ENCODE results near the gene MDH1.
A peak's percentile ranks its signal among the peaks of the same experiment; 100 is the strongest.
"Not testable (repeated sequence)": the region's sequence is repeated elsewhere in the genome, so short reads cannot be mapped to it uniquely, and the experiment has no call there.

Gene MDH1

DNA sequence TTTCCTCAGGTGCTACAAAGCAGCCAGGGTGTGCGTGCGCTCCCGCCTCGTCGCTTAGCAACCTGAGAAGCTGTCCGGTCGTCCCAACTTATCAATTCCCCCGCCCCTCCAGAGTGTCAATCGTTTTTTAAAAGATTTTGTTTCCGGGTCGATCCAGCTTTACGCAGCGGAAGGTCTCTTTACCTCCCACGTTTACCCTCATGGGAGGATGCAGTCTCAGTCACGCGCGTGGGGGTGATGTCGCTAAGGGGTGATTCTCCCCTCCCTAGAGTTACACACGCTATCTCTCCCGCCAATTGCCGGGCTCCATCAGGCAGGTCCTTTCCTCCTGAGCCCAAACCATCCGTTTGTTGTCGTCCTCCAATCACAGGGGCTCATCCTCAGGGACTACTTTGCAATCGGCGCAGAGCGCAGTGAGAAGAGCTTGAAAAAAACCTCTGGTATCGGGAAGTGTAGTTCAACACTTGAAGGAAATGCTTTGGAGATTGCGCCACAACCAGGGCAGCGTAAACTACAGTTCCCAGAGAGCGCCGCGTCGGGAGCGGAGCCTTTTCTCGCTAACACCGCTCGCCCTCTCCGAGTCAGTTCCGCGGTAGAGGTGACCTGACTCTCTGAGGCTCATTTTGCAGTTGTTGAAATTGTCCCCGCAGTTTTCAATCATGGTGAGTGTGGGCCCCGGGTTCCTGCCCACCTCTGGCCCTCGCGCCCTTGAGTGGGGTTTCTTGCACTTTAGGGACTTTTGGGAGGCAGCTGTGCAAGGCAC is at the start of gene MDH1, which contains the start of gene WDPCP:
Gene MDH1, plus strand, starts transcription at position 579 of the 763 bp plus-strand sequence. Its CDS starts 81 bp downstream, at position 660.
Gene WDPCP, minus strand, starts transcription at position 93 of the 763 bp plus-strand sequence. CDS start 206 bp downstream, outside the sequence.
- DNase-seq = peak; percentile 94 to 98 (median 96)

DNA sequence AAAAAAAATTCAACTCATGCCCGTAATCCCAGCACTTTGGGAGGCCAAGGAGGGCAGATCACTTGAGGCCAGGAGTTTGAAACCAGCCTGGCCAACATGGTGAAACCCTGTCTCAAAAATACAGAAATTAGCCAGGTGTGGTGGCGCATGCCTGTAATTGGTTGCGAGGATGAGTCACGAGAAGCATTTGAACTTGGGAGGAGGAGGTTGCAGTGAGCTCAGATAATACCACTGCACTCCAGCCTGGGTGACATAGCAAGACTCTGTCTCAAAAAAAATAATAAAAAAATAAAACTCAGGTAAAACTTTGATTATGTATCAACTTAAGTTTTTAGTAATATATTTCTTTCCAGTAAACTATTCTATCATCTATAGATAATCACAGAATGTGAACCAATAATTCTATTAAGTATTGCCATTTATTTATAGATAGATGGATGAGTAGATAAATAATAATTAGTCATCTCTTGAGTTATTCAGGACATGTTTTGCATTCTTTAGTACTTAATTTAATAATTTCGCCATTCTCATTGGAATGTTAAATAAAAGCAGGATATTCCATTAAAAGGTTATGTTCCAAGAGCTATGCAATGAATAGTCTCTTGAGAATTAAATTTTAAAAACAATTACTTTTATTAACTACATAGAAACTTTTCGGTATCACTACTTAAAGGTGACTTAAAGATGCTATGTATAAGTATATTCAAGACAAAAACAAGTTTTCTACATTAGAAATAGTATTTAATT is 49.2 kb upstream of the MDH1 start:
- DNase-seq = no peak

- peak in 1 of 6 experiments; percentile 1 for DNase-seq
These were observed 44.6 kb upstream of the MDH1 start for GRCh38 chr2:63544017-63544627.

DNA sequence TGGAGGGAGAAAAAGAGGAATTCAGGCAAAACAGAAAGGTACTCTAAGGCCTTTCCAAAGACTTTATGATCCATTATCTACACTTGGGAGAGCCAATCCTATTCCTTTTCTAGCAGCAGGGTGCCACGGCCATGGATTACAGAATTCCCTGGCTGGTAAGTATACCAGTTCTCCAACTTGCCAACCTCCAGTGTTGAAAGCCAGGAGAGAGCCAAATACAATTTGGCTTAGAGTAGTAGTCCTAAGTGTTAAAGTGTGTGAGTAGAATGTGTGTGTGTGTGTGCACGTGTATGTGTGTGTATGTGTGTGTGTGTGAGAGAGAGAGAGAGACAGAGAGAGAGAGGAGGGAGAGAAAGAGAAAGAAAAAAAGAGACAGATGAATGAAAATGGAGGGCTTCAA is 43.7 kb upstream of the MDH1 start:
- no peak for DNase-seq

- no peak for DNase-seq
These were observed 35.7 kb upstream of the MDH1 start for GRCh38 chr2:63553049-63553448.

- no peak for DNase-seq
These were observed 33.5 kb upstream of the MDH1 start for GRCh38 chr2:63555299-63555698.

DNA sequence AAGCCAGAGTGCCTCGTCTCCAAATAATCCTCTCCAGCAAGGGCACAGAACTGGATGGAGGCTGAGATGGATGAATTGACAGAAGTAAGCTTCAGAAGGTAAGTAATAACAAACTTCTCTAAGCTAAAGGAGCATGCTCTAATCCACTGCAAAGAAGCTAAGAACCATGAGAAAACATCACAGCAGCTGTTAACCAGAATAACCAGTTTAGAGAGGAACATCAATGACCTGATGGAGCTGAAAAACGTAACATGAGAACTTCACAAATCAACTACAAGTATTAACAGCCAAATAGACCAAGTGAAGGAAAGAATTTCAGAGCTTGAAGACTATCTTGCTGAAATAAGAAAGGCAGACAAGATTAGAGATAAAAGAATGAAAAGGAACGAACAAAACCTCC is 32.8 kb upstream of the MDH1 start:
- no peak for DNase-seq

DNA sequence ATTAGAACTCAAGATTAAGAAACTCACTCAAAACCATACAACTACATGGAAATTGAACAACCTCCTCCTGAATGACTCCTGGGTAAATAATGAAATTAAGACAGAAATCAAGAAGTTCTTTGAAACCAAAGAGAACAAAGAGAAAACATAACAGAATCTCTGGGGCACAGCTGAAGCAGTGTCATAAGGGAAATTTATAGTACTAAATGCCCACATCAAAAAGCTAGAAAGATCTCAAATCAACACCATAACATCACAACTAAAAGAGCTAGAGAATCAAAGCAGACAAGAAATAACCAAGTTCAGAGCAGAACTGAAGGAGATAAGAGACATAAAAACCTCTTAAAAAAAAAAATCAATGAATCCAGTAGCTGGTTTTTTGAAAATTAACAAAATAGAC is 30.9 kb upstream of the MDH1 start:
- peak in 1 of 6 experiments; percentile 14 for DNase-seq

- DNase-seq = not testable (repeated sequence)
These were observed 29.8 kb upstream of the MDH1 start for GRCh38 chr2:63558922-63559321.

DNA sequence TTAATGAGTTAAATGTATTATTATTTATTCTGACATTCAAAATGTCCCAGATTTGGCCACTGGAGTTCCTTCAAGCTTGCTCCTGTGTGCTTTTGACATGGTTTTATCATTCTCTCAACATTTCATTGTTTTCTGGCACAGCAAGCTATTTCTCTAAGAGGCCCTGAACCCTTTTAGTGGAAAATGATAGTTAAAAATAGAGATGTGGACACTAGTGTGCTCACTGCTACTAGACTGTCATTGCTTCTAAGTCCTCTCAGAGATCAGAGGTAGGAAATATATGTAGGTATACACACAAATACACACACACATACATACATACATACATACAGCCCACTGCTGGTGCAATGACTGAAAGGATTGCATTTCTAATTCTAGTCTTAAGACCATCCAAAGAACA is 26.0 kb upstream of the MDH1 start:
- no peak for DNase-seq

DNA sequence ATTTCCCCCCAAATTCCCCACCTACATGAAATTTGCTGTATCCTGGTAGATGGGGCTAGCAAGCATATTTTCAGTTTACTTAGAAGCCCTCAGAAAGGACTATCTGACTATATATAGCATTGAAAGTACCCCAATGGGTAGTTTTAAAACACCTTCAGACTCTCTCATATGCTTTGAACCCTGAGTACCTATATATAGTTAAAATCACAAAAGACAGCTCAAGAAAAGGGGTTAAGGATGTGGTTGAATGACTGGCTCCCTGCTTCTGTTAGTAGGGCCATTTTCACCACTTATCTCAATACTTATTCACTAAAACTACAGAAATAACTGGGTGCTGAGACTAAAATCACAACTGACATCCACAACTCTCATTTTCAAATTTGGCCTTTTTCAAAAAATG is 19.0 kb upstream of the MDH1 start:
- no peak for DNase-seq

DNA sequence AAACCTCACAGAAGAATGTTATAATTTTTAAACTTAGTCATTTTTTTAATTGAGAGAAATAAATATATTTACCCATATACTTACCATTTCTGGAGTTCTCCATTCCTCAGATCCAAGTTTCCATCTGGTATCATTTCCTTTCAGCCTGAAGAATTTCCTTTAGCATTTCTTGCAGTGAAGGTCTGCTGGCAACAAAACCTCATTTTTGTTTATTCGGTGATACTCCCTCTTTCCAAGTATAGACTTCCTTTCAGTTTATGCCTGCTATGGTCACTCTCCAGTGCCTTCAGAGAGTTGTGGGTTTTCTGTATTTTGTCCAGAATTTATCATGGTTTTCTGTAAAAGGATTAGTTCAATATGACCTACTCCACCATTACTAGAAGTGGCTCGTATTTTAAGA is 17.5 kb upstream of the MDH1 start:
- DNase-seq = no peak

DNA sequence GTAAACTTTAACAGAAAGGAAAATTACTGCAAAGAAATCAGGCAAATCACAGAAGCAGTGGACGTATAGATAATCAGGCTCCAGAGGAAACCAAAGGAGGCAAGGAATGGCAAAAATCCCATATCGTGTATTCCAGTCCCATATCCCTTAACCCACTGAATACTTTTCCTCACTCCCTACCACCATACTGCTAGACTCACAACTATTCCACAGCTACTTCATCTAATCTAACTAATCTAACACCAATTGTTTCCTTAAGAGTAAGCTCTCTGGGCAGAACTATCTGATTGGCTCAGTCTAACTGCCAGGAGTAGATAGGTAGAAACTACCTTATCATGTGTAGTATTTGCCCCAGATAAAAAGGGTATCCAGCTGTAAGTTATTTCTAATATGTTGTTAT is 16.8 kb upstream of the MDH1 start:
- DNase-seq = no peak

DNA sequence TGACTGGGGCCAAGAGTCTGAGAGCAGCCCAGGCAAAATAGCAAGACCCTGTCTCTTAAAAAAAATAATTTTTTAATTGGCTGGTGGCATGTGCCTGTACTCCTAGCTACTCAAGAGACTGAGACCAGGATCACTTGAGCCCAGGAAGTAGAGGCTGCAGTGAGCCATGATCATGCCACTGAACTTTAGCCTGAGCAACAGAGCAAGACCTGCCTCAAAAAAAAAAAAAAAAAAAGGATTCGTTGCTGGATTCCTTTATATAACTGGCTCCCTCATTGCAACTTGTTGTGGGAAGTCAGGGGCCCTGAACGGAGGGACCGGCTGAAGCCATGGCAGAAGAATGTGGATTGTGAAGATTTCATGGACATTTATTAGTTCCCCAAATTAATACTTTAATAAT is 15.7 kb upstream of the MDH1 start:
- DNase-seq = not testable (repeated sequence)

GRCh38 chr2:63573726-63574345 is 14.9 kb upstream of the MDH1 start:
- not testable (repeated sequence) for DNase-seq

- no peak for DNase-seq
These were observed 12.2 kb upstream of the MDH1 start for GRCh38 chr2:63576546-63576945.

- no peak for DNase-seq
These were observed 10.0 kb upstream of the MDH1 start for GRCh38 chr2:63578767-63579166.

GRCh38 chr2:63580651-63581297 is 8.0 kb upstream of the MDH1 start:
- no peak for DNase-seq

DNA sequence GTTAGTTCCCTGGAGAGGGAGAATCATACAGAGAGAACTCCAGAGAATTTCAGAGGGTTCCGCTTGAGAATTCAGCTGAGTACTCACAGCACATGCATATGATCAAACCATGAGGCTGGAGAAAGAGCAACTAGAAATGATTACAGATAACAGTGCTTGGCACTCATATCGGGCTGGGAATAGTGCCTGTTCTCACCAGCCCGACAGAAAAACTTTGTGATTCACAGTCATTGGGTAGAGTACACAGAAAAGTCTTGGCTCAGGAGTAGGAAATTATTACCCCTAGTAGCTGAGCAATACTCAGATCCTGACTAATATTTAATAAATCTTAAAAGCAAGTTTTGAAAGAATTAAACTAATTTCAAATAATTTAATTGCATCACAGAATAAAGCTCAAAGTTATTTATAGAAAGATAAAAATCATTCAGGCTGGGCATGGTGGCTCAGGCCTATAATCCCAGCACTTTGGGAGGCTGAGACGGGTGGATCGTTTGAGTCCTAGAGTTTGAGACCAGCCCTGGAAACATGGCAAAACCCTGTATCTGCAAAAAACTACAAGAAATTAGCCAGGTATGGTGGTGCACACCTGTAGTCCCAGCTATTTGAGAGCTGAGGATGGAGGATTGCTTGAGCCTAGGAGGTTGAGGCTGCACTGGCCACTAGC is 7.3 kb upstream of the MDH1 start:
- DNase-seq = no peak

- DNase-seq = no peak
These were observed 5.9 kb upstream of the MDH1 start for GRCh38 chr2:63582873-63583272.

GRCh38 chr2:63587814-63588384 is 864 bp upstream of the MDH1 start:
- DNase-seq = no peak

All from stimulated activated naive CD4-positive, alpha-beta T cell (primary cell).